NCI-H524 (cell line): ENCODE measurements around the gene DPP7.

Experiments
- DNase-seq, 2 experiments: peaks; one replicate each; lab custom pipeline; 2025; lab: John Stamatoyannopoulos, UW

Gene DPP7

GRCh38 chr9:137111788-137112563 lies 2.6 kb downstream of the DPP7 start:
- DNase-seq: no peak

GRCh38 chr9:137110911-137111787 lies 3.4 kb downstream of the DPP7 start:
- no peak for DNase-seq

GRCh38 chr9:137110147-137110910 lies 4.2 kb downstream of the DPP7 start:
- no peak for DNase-seq

- no peak for DNase-seq
These were observed 5.0 kb downstream of the DPP7 start for GRCh38 chr9:137109250-137110146.

- no peak for DNase-seq
These were observed 5.8 kb downstream of the DPP7 start for GRCh38 chr9:137108608-137109249.

GRCh38 chr9:137107982-137108381 lies 6.6 kb downstream of the DPP7 start:
- no peak for DNase-seq

- DNase-seq: no peak
These were observed 7.1 kb downstream of the DPP7 start for GRCh38 chr9:137107312-137107921.

GRCh38 chr9:137106662-137107250 lies 7.8 kb downstream of the DPP7 start:
- no peak for DNase-seq

GRCh38 chr9:137105814-137106661 lies 8.5 kb downstream of the DPP7 start:
- no peak for DNase-seq

- no peak for DNase-seq
These were observed 11.1 kb downstream of the DPP7 start for GRCh38 chr9:137103206-137103999.

- no peak for DNase-seq
These were observed 15.3 kb downstream of the DPP7 start for GRCh38 chr9:137099231-137099630.

GRCh38 chr9:137097761-137098462 lies 16.6 kb downstream of the DPP7 start:
- no peak for DNase-seq

- DNase-seq: no peak
These were observed 17.6 kb downstream of the DPP7 start for GRCh38 chr9:137096785-137097546.

- peak; percentile 19 to 63 for DNase-seq
These were observed 18.6 kb downstream of the DPP7 start for GRCh38 chr9:137095664-137096517.

- DNase-seq: peak; percentile 89 to 95
These were observed 25.1 kb downstream of the DPP7 start for GRCh38 chr9:137089232-137089947.
